ENCODE results near the gene FAM174C. TPM values are rescaled to one million over a fixed set of nuclear protein-coding genes. Genes with fewer than 3 reads are reported as not detected.

FAM174C gene
- polyA plus RNA-seq, 1 donor = 16.3 TPM

- DNase-seq = no peak
These were observed 13.3 kb upstream of the FAM174C start for GRCh38 chr19:1261798-1262622.

DNA sequence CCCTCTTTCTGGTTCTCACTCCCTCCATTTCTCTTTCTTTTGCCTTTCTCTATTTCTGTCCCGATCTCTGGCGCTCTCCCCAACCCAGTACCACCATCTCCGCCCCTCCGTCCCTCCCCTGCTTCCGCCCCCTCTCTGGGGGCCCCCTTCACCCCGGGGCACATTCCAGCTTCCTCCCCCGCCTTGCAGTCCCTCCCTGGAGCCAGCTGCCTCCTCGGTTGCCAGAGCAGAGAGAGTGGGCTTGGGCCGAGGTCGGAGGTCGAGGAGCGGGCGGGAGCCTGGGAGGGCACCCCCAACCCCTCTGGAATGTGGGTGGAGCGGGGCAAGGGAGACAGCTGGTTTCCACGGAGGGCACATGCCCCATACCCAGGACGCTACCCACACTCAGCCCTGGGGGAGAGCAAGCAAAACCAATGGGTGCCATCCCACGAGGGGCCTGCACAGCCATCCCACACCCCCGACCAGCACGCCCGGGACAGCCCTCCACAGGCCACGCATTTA lies 12.7 kb upstream of the FAM174C start:
- no peak for DNase-seq

GRCh38 chr19:1263188-1263587 lies 12.1 kb upstream of the FAM174C start:
- DNase-seq = no peak

DNA sequence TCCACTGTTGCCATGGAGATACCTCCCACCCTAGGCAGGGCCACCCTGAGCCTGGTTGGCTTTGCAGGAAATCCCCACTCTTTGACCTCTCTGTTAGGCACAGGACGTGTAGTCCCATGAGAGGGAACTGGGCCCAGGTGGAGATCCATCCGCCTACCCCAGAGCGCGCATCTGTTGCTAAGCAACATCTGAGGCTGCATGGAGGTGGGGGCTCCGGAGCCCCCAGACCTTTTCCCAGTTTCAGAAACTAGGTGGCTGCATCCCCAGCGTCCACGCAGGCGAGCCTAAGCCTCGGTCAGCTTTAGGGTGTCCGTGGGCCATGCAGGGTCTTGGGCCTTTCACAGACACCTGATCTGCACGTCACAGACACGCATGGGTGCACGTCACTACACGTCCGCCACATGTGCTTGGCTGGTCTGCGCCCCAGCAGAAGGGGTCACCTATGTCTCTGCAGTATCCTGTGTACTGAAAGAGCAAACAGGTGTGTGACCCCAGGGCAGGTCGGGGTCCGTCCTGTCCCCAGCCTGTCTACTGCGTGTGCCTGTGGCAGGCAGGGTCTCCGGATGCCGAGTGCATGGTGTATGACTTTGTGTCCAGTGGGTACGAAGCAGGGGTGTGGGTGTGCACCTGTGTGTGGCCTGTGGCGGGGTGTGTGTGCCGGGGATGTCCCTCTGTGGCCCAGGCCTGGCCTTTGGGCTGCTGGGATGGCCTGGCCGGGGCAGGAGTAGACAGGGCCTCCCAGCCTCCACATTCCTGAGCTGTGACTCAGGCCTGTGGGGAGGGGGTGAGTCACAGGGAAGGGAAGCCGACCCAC lies 10.3 kb upstream of the FAM174C start:
- DNase-seq = no peak

- DNase-seq = no peak
These were observed 9.7 kb upstream of the FAM174C start for GRCh38 chr19:1265615-1266128.

DNA sequence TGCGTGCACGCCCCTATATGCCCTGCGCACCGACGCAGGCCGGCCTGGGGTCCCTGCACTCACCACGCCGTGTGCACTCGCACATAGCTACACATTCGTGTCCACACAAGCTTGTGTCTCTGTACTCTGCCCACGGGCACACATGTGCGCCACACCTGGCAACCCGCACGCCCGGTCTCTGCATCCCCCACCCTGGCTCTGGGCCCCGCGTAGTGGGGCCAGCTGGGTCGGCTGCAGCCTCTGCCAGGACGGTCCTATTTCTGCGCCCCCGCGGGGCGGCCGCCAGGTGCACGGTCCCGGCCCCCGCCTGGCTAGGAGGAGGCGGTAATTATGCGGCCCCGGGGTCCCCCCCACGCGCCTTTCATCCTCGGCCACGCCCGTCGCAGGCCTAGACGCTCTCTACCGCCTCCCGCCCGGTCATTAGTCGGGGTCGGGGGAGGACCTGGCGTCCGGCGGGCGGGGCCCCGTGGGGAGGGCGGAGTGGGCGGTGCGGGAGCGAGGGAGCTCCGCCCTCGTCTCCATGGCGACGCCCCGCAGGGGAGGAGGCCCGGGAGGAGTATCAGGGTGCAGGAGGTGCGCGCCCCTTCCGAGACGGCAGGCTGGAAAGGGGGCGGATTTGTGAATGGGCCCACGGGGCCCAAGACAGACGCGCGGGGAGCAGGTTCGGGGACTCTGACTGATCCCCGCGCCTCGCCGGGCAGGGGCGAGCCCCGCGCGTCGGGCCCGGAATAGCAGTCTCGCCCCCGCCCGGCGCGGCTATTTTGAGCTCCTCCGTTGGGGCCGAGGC lies 9.0 kb upstream of the FAM174C start:
- peak; percentile 70 for DNase-seq

- peak; percentile 83 for DNase-seq
These were observed 8.3 kb upstream of the FAM174C start for GRCh38 chr19:1266916-1267476.

DNA sequence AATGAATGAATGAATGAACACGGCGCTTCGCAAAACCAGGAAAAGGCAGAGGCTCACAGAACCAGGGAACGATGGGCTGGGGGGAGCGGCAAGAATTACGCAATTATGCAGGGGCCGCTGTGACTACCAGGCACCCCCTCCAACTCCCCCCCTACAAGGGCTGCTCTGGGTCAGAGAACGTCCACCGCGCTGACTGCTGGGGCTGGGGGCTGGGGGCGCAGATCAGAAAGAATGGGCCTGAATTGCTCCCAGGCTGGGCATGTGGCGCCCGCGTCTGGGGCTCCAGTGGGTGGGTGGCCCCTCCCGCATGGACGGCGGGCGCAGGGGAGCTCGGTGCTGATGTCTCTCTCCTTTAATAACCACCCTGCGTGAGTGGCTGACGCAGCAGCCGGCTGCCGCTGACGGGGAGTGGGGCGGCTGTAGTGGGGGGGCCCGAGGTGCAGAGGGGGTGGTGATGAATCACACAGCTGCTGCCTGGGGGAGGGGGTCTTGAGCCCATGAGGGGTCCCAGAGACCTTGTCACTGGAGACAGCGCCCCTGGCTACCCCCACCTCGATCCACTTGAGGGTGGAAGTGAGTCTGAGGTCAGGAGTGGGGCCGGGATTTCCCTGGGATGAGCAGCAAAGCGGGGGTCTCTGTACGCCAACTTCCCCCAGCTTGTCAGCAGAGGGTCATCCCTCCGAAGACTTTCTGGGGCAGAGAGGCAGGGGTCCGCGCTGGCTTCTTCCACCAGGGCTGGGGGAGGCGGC lies 7.7 kb upstream of the FAM174C start:
- DNase-seq = no peak

DNA sequence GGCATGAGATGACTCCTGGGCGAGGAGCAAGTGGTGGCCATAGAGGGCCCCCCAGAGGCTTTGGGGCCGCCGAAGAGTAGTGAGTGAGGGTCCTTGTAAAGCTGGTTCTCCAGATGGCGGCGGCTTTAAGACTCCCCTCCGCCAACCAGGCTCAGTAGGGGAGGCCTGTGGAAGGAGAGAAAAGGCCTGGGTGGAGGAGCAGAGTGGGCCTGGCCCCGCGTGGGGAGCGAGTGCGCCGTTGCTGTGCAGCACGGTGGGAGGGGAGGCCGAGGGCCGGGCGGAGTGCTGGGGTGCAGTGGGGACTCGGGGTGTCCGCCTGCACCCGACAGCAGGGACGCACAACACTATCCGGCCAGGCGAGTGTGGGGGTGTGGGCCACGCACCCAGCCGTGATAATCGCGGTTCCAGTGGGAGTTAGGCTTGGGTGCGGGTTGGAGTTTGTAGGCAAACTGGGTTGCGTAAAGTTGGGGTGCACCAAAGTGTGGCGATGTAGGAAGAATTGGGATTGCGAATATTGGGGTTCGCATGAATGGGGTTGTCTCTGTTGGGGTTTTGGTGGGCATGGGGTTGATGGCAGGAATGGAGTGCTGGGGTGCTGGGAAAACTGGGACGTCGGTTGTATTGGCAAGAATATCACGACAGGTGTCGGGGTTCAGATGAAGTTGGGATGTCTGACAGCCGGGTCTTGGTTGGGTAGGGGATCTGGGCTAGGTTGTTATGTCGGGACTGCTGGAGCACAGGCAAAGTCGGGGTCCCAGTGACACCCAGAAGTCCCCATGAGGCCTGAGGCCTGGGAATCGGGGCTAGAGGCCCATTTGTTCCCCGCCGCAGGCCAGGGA lies 6.9 kb upstream of the FAM174C start:
- no peak for DNase-seq

GRCh38 chr19:1269065-1269477 lies 6.3 kb upstream of the FAM174C start, which contains the start of gene CIRBP:
CIRBP (plus strand) TSS chr19:1269332; CDS start chr19:1270934, 1,602 bp downstream.
- peak; percentile 99 for DNase-seq

DNA sequence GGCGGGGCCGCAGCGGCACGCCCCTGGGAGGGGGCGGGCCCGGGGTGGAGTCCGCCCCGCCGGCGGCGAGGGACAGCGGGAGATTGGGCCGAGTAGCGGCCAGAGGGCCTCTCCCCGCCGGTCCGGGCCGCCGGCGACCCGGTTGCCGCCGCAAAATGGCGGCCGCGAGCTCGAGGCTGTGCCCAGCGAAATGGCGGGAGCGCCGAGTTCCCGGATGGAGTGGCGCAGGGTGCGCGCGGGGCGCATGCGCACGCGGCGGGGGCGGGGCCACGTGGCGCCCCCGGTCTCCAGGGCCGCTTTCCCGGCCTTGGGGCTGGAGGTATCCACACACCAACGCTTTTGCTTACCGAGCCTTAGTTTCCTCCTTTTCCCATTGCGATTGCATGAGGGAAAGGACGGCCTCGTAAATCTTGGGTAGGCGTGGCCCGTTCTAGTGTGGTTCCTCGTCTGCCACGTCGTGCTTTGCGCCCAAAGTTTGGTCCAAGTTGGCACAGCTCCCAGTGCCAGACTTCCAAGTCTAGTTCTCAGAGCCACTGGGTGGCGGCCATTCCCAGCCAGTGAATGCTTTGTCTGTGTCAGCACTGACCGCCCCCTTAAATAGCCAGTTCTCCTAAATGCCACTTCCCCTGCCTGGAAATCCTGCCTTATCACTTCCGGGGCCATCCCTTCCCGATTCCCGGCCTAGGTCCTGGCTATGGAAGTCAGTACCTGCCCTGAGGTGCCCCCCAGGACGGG lies 5.7 kb upstream of the FAM174C start:
- peak; percentile 91 for DNase-seq

DNA sequence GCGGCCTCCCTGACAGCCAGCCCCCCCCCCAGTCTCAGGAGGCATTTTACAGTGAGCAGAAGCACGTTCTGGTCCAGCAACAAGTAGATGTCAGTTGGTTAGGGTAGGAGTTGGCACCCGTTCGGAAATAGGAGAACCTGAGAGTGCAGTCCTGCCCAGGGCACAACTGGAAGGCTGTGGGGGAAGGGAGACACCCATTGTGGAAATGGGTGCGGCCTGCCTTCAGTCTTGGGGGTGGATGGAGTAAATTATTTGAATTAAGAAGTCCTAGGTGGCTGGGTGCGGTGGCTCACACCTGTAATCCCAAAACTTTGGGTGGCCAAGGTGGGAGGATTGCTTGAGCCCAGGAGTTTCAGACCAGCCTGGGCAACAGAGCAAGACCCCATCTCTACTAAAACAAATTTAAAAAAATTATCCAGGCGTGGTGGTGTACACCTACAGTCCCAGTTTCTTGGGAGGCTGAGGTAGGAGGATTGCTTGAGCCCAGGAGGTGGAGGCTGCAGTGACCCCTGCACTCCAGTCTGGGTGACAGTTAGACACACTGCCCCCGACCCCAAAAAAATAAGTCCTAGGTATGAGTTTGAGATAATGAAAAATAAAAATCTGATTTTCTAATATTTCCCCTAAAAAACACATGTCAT lies 5.0 kb upstream of the FAM174C start:
- DNase-seq = no peak

GRCh38 chr19:1270854-1271527 lies 4.3 kb upstream of the FAM174C start:
- no peak for DNase-seq

DNA sequence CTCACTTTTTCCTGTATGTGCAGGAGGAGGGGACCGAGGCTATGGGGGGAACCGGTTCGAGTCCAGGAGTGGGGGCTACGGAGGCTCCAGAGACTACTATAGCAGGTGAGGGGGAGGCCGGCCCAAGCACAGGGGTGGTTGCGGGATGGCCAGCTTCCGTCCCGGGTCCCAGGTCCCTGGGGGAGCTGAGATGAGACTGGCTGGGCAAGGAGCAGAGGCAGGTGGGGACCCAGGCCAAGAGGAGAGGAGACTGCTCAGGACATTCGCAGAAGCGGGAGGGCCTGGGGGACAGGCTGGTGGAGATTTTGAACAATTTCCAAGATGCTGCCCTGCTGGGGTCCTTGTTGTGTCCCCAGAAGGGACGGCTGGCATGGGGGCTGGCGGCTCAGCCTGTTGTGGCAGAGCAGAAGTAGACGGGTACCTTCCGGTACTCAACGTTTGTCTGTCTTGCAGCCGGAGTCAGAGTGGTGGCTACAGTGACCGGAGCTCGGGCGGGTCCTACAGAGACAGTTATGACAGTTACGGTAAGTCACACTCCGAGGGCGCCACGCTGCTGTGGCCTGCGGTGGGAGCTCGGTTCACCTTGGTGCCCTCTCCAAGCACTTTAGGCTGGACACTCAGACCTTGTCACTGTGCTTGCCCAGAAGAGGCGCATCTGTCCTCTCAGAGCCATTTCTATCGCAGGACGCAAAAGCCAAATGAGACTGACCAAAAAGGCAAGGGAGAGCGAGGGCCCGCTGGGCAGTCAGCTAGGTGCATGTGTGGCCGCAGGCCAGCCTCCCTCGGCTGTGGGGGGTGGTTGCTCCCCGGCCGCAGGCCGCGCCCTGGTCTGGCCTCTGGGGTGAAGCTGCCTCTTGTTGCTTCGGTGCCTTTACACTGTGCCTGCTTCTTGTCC lies 3.6 kb upstream of the FAM174C start:
- DNase-seq = no peak

GRCh38 chr19:1272423-1273262 lies 2.7 kb upstream of the FAM174C start:
- DNase-seq = no peak

DNA sequence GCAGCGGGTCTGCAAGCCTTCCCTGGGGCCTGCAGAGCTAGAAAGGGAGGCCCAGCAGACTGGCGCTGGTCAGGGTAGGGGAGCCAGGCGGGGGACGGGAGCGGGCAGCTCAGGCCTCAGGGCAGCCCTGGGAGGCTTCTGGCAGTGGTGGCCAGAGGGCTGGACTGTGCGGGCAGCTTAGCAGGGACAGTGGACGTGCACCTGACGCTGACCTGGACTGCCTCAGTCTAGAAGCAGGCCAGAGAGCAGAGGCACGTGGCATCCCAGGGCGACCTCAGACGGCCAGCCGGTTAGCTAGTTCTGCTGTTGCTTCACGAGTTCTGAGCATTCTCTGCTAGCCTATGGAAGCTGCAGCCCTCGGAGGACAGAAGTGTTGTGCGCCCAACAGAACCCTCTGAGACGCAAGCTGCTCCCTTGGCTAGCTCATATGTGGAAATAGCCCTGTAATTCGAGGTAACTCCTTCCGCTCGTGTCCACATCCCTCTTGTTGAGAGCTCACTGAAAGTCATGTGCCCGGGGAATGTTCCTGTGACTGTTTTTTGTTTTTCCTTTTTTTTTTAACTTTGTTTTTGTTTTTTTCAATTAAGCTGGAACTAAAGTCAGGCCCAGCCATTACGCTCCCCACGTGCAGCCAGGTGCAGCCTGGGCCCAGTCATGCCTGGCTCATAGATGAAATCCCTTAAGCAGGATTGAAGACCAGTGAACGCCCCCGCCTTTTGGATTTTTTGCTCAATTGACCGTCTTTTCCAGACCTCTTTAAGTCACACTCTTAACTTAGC lies 1.9 kb upstream of the FAM174C start:
- DNase-seq = no peak
